Endodermal cell (in vitro differentiated cells): ENCODE measurements around the gene CDC26. TPM values are rescaled to one million over a fixed set of nuclear protein-coding genes. Genes with fewer than 3 reads are reported as not detected.

ENCODE experiments used
- DNase-seq: peaks from one replicate; pipeline ENCODE4 v3.0.0-alpha.2; 2017
- H3K27ac ChIP-seq: 2 replicates; pipeline ENCODE4 v1.5.1; 2013; ENCODE audit warnings: mild to moderate bottlenecking, low read depth, low read length, moderate library complexity
- H3K27me3 ChIP-seq: 2 replicates; pipeline ENCODE4 v1.6.1; 2013; ENCODE audit warnings: mild to moderate bottlenecking, low read length, moderate library complexity; ENCODE audit not compliant: insufficient read depth, control insufficient read depth, poor library complexity, severe bottlenecking
- H3K36me3 ChIP-seq: 2 replicates; pipeline ENCODE4 v1.7.0; 2013; ENCODE audit warnings: mild to moderate bottlenecking, low read length, moderate library complexity; ENCODE audit not compliant: control insufficient read depth, insufficient read depth
- H3K4me1 ChIP-seq: one replicate; pipeline ENCODE4 v1.7.0; 2013; ENCODE audit warnings: low read length; ENCODE audit not compliant: control insufficient read depth, insufficient read depth
- H3K4me3 ChIP-seq: 2 replicates; pipeline ENCODE4 v1.5.1; 2013; ENCODE audit warnings: mild to moderate bottlenecking, low read length, moderate library complexity
- H3K9ac ChIP-seq: 2 replicates; pipeline ENCODE4 v1.6.1; 2013; ENCODE audit warnings: mild to moderate bottlenecking, low read length, moderate library complexity; ENCODE audit not compliant: poor library complexity, severe bottlenecking; ENCODE audit errors: extremely low read depth
- H3K9me3 ChIP-seq: 2 replicates; pipeline ENCODE4 v1.6.1; 2013; ENCODE audit warnings: mild to moderate bottlenecking, low read length, moderate library complexity; ENCODE audit not compliant: control insufficient read depth
- H3K27ac Mint-ChIP-seq: 2 replicates; pipeline ENCODE4 v1.8.0; 2020; ENCODE audit warnings: mixed read lengths
- H3K27me3 Mint-ChIP-seq: 2 replicates; pipeline ENCODE4 v1.8.0; 2021; ENCODE audit warnings: mild to moderate bottlenecking, mixed read lengths; ENCODE audit not compliant: insufficient read depth
- H3K36me3 Mint-ChIP-seq: 2 replicates; pipeline ENCODE4 v1.8.0; 2020; ENCODE audit warnings: low read depth, mixed read lengths
- H3K4me1 Mint-ChIP-seq: 2 replicates; pipeline ENCODE4 v1.8.0; 2020; ENCODE audit warnings: mixed read lengths
- H3K4me3 Mint-ChIP-seq: 2 replicates; pipeline ENCODE4 v1.8.0; 2020; ENCODE audit warnings: mild to moderate bottlenecking, moderate library complexity, mixed read lengths
- H3K9me3 Mint-ChIP-seq: 2 replicates; pipeline ENCODE4 v1.8.0; 2020; ENCODE audit warnings: mild to moderate bottlenecking, mixed read lengths
- WGBS, 2 experiments: methylation state at CpG; one replicate each; pipeline versions ENCODE4 v1.1.5 to v1.1.7; 2013; ENCODE audit warnings: missing lambda C conversion rate in 2 of 2, mixed read lengths in 1 of 2; ENCODE audit not compliant: insufficient coverage in 1 of 2, insufficient read length in 1 of 2; 5-methylcytosine and 5-hydroxymethylcytosine counted together
- total RNA-seq, 2 donors: library from RNA; stranded (reverse); fragmentation: NEBNext Ultra II Directional in 1 of 2; extraction: Animal tissue kit (Norgen Biotek cat#: 25700) in 1 of 2; gene quantifications; 2 replicates in 1 of 2; 3 replicates in 1 of 2; pipeline ENCODE4 v1.2.1, GENCODE V29; 2021
- TF ChIP-seq, protein P1 (sequence below): fragments of 200-600 bp; sonication (generic); conservative IDR thresholded peaks from 2 replicates; pipeline ENCODE4 v1.5.0; 2021; ENCODE audit warnings: antibody characterized with exemption, mild to moderate bottlenecking

The CDC26 gene
- total RNA-seq, 2 donors from 2014 or later = 34.7 to 39.7 TPM

DNA sequence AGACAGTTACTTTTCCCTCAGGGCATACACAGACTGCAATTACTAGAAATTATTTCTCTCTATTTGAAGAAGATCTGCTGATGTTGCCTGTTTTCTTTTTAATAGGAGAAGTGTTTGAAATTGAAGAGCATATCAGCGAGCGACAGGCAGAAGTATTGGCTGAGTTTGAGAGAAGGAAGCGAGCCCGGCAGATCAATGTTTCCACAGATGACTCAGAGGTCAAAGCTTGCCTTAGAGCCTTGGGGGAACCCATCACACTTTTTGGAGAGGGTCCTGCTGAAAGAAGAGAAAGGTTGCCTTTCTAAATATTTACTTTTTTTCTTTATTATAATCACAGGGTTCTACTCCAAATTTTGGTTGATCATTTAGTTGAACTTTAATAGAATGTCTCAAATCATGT, 3.5 kb upstream of the CDC26 start:
- H3K4me1 Mint-ChIP-seq = peaks cover 4% of the 10 kb centered on the region
- no peaks in the 10 kb centered on the region for H3K27me3 Mint-ChIP-seq
- H3K36me3 Mint-ChIP-seq = peaks cover 55% of the 10 kb centered on the region
- Histone ChIP-seq H3K4me1 (no peaks in the 10 kb centered on the region), H3K9me3 (no peaks in the 10 kb centered on the region), H3K36me3 (peaks cover 64% of the 10 kb centered on the region), H3K4me3 (no peak overlapping the region), H3K27ac (no peak overlapping the region), H3K27me3 (no peaks in the 10 kb centered on the region), H3K9ac (no peak overlapping the region)
- 93 to 100% methylated on average over 2 to 4 of the region's 4 CpGs for WGBS, 2 experiments
- H3K27ac Mint-ChIP-seq = no peak overlapping the region
- DNase-seq = no peak
- TF ChIP-seq, protein P1, sequence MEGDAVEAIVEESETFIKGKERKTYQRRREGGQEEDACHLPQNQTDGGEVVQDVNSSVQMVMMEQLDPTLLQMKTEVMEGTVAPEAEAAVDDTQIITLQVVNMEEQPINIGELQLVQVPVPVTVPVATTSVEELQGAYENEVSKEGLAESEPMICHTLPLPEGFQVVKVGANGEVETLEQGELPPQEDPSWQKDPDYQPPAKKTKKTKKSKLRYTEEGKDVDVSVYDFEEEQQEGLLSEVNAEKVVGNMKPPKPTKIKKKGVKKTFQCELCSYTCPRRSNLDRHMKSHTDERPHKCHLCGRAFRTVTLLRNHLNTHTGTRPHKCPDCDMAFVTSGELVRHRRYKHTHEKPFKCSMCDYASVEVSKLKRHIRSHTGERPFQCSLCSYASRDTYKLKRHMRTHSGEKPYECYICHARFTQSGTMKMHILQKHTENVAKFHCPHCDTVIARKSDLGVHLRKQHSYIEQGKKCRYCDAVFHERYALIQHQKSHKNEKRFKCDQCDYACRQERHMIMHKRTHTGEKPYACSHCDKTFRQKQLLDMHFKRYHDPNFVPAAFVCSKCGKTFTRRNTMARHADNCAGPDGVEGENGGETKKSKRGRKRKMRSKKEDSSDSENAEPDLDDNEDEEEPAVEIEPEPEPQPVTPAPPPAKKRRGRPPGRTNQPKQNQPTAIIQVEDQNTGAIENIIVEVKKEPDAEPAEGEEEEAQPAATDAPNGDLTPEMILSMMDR = no peak
- no peaks in the 10 kb centered on the region for H3K9me3 Mint-ChIP-seq
- H3K4me3 Mint-ChIP-seq = no peak overlapping the region

DNA sequence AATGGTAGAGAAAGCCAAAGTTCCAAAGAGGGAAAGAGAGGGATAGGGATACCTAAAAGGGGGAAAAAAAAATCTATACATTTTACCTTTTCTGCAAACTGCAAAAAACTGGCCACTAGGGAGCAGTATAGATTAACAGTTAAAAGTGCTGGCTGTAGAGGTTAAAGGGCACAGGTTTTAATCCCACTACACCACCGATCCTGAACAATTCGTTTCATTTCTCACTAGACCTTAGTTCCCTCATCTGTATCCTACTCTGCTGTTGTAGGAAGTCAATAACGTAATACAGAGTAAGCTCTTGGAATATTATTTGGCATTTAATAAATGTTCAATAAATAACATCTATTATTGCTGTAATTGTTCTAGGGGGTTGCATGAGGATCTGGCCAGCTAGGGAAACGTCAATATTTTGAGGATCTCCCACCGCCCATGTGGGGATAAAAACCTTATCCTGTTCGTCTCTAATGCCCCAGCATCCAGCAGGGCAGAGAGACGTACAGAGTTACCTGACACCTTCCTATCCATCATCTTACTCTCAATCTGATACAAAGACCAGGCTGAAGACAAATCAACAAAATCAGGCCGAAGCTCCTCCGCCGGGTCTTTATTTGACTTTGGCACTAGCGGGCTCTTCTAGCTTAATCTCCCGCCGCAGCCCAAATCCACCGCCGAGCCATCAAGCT, 757 bp downstream of the CDC26 start:
- Mint-ChIP-seq H3K36me3 (peaks cover 46% of the 10 kb centered on the region), H3K4me1 (peaks cover 4% of the 10 kb centered on the region), H3K4me3 (no peak overlapping the region), H3K27ac (peak overlapping the region; percentile 48), H3K9me3 (no peaks in the 10 kb centered on the region), H3K27me3 (no peaks in the 10 kb centered on the region)
- H3K27me3 ChIP-seq = no peaks in the 10 kb centered on the region
- TF ChIP-seq, protein P1 = peak; percentile 86
- no peaks in the 10 kb centered on the region for H3K4me1 ChIP-seq
- peak overlapping the region; percentile 85 for H3K9ac ChIP-seq
- peak overlapping the region; percentile 93 for H3K4me3 ChIP-seq
- H3K36me3 ChIP-seq = peaks cover 60% of the 10 kb centered on the region
- no peak for DNase-seq
- no peaks in the 10 kb centered on the region for H3K9me3 ChIP-seq
- WGBS, 2 experiments = 0 to 1% methylated on average over 11 to 13 of the region's 15 CpGs
- peak overlapping the region; percentile 77 for H3K27ac ChIP-seq

DNA sequence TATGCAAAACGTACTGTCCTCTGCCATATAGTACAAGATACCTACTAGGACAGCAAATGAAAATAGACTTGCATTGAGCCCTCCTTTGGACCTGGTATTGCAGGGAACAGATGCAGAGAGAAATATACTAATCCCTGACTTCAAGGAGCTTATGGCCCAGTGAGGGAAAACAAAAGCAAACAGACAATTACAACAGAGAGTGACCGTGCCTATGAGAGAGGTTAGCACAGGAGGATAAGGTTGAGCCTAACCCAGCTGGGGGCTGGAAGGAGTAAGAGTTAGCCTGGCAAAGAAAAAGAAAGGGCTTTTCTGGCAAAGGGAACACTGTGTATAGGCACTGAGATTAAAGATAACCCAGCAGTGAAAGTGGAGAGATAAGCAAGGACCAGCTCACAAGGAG, 5.5 kb downstream of the CDC26 start:
- H3K4me3 ChIP-seq = no peak overlapping the region
- TF ChIP-seq, protein P1 = no peak
- H3K4me1 Mint-ChIP-seq = peaks cover 4% of the 10 kb centered on the region

More for the DNA sequence above, 5.5 kb downstream of the CDC26 start:
- no peaks in the 10 kb centered on the region for H3K27me3 ChIP-seq
- no peaks in the 10 kb centered on the region for H3K4me1 ChIP-seq
- WGBS, 2 experiments = 84 to 100% methylated on average over 1 to 2 of the region's 2 CpGs
- DNase-seq = no peak
- H3K9me3 ChIP-seq = no peaks in the 10 kb centered on the region
- no peak overlapping the region for H3K27ac ChIP-seq
- no peak overlapping the region for H3K9ac ChIP-seq
- H3K4me3 Mint-ChIP-seq = no peak overlapping the region
- H3K27ac Mint-ChIP-seq = no peak overlapping the region
- no peaks in the 10 kb centered on the region for H3K9me3 Mint-ChIP-seq
- peaks cover 48% of the 10 kb centered on the region for H3K36me3 Mint-ChIP-seq
- H3K27me3 Mint-ChIP-seq = no peaks in the 10 kb centered on the region
- peaks cover 54% of the 10 kb centered on the region for H3K36me3 ChIP-seq
